Stimulated activated naive CD8-positive, alpha-beta T cell treated with anti-CD3 and anti-CD28 coated beads, Interleukin-15, Interleukin-2, amounts not matched to agents 100 U/mL and 50 U/mL, for 24 hours (primary cell): ENCODE results near the gene BRME1.
"Not testable (repeated sequence)": the region's sequence is repeated elsewhere in the genome, so short reads cannot be mapped to it uniquely, and the experiment has no call there.

Experiments used
- ATAC-seq: fragments of 150-1000 bp; cut with Tn5 transposase; one replicate; pipeline ENCODE4 v1.10.0; 2021
- DNase-seq: peaks from one replicate; pipeline ENCODE4 v3.0.0; 2021

Gene BRME1

GRCh38 chr19:13926010-13926409, 20.1 kb upstream of the BRME1 start:
- ATAC-seq (no peak), DNase-seq (no peak)

DNA sequence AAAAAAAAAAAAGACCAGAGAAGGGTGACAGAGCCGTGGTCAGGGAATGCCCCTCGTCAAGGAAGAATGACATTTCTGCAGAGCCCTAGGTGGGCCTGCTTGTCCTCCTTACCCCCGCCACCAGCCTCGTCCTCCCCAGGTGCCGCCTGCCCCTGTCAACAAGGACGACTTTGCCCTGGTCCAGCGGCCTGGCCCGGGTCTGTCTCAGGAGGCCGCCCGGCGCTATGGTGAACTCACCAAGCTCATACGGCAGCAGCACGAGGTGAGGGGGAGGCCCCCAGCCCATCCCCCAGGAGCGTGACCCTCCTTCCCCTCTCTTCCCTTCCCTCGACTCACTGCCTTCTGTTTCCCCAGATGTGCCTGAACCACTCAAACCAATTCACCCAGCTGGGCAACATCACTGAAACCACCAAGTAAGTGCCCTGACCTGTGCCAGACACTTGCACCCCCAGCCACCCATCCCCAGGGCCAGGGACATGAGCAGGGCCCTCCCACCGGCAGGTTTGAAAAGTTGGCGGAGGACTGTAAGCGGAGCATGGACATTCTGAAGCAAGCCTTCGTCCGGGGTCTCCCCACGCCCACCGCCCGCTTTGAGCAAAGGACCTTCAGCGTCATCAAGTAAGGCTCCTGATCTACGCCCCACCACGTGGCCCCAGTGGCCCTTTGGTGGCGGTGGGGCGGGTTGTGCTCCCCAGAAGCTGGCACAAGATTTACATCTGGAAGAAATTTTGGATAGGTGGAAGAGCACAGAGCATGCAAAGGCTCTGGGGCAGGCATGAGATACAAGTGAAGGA, 17.5 kb upstream of the BRME1 start:
- no peak for ATAC-seq
- DNase-seq: no peak

- DNase-seq, ATAC-seq: not testable (repeated sequence)
Measured at GRCh38 chr19:13922118-13922517, 16.2 kb upstream of the BRME1 start.

DNA sequence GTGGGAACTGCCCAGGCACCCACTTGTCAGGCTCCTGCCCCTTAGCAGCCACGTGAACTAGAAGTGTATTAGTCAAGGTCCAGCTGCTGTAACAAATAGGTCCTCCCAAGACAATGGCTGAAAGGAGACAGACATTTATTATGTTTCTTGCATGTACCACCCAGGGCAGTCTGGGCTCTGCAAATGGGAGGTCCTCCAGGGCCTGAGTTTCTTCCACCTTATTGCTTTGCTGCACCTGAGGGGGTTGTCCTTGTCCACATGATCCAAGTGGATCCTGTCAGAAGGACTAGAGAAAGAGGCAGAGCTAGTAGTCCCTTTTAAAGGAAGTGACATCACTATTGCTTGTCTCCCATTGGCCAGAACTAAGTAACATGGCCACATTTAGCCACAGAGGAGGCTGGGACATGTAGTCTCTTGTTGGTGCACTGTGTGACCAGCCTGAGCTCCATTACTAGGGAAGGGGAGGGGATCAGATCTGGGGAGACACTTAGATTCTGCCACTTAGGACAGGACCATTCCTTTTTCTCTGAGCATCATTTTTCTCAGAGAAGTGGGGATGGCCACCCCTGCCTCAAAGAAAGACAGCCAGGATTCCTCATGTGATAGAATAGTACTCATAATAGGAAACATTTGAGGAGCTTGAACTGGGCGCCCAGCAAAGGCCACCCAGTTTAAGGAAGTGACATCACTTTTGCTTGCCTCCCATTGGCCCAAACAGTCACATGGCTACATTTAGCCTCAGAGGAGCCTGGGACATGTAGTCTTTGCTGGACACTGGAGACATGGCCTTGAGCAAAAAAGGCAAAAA, 15.2 kb upstream of the BRME1 start:
- DNase-seq (peak; percentile 18), ATAC-seq (peak; percentile 87)

DNA sequence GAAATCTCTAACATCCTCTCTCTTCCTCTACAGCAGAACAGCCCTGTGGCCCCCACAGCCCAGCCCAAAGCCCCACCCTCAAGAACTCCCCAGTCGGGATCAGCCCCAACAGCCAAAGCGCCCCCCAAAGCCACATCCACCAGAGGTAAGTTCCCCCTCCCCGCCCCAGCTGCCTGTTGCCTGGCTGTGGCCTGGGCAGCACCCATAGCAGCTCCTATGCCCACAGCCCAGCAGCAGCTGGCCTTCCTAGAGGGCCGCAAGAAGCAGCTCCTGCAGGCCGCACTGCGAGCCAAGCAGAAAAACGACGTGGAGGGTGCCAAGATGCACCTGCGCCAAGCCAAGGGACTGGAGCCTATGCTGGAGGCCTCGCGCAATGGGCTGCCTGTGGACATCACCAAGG, 14.6 kb upstream of the BRME1 start:
- ATAC-seq (no peak), DNase-seq (no peak)

GRCh38 chr19:13918726-13919411, 13.0 kb upstream of the BRME1 start:
- DNase-seq: no peak
- ATAC-seq: no peak

DNA sequence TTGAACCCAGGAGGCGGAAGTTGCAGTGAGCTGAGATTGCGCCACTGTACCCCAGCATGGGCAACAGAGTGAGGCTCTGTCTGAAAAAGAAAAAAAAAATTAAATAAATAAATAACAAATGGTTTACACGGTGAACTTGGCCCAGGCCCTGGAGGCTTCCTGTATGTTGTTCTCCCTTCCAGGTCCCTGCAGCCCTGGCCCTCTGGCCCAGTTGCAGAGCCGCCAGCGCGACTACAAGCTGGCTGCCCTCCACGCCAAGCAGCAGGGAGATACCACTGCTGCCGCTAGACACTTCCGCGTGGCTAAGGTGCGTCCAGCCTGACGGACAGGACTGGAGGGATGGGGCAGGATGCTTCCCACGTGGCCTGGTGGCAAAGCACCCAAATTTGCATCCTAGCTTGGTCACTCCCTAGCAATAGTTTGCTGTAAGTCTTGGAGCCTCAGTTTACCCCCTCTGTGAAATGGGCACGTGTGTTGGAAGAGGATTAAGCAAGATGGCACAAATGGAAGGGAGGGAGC, 12.0 kb upstream of the BRME1 start:
- DNase-seq (no peak), ATAC-seq (no peak)

DNA sequence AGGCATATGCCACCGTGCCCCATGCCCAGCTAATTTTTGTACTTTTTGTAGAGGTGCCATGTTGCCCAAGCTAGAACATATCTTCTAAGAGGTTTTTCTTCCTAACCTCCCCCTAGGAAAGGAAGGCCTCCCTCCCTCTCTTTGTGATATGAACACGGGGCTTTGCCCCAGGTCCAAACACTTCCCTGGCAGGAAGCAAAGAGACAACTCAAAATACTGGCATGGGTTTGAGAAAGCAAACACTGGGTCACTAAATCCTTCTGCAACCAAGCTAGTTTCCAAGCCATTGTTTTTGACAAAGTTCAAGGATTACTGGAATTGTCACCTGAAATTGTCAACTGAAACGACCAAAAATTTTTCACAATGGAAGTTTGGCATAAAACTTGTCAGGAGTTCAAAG, 8.9 kb upstream of the BRME1 start:
- no peak for ATAC-seq
- no peak for DNase-seq

DNA sequence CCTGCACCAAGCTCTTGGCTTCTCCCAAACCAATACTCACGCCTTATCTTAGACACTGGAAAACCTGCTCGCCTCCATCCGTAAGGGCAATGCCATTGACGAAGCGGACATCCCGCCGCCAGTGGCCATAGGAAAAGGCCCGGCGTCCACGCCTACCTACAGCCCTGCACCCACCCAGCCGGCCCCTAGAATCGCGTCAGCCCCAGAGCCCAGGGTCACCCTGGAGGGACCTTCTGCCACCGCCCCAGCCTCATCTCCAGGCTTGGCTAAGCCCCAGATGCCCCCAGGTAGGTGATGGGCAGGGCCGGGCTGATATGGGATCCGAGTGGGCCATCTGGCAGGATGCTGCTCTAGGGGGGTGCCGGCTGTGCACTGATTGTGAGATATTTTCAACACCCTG, 7.4 kb upstream of the BRME1 start:
- no peak for DNase-seq
- no peak for ATAC-seq

DNA sequence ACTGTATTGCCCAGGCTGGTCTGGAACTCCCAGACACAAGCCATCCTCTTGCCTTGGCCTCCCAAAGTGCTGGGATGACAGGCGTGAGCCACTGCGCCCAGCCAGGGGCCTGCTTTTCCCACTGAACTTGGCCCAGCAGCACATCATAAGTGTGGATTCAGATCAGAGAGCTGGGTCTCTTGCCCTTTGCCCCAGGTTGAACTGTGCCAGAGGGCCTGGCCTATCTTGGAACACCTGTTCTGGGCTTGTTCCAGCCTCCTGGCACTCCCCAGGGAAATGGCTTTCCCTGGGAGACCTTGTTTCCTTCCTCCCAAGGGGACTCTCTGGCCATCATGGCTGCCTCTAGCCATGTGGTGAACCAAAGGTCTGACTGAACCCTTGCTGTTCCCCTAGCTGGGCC, 3.5 kb upstream of the BRME1 start:
- DNase-seq (no peak), ATAC-seq (no peak)

GRCh38 chr19:13908674-13909073, 2.8 kb upstream of the BRME1 start:
- no peak for ATAC-seq
- DNase-seq: no peak

- ATAC-seq (no peak), DNase-seq (no peak)
Measured at GRCh38 chr19:13906910-13907309, 993 bp upstream of the BRME1 start.

GRCh38 chr19:13906521-13906904, 596 bp upstream of the BRME1 start:
- ATAC-seq: peak; percentile 17
- peak; percentile 37 for DNase-seq

GRCh38 chr19:13902993-13903555, 2.8 kb downstream of the BRME1 start:
- ATAC-seq (peak; percentile 25), DNase-seq (peak; percentile 43)

GRCh38 chr19:13899912-13900584, 5.9 kb downstream of the BRME1 start:
- no peak for ATAC-seq
- no peak for DNase-seq

DNA sequence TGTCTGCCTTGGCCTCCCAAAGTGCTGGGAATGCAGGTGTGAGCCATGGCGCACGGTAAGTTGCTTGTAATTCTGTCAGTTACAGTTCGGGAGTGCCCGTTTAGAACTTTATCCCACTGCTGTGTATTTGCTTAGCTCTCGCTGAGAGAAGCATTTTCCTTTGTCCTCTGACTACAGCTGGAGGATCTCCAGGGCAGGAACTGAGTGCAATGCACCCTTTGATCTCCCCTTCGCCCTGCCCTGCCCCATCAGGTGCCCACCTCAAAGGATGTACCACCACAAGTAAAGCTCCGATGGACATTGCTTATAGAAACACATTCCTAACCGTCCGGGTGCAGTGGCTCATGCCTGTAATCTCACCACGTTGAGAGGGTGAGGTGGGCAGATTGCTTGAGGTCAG, 6.5 kb downstream of the BRME1 start:
- ATAC-seq: no peak
- DNase-seq: no peak

- ATAC-seq (no peak), DNase-seq (no peak)
Measured at GRCh38 chr19:13896227-13896626, 9.7 kb downstream of the BRME1 start.

DNA sequence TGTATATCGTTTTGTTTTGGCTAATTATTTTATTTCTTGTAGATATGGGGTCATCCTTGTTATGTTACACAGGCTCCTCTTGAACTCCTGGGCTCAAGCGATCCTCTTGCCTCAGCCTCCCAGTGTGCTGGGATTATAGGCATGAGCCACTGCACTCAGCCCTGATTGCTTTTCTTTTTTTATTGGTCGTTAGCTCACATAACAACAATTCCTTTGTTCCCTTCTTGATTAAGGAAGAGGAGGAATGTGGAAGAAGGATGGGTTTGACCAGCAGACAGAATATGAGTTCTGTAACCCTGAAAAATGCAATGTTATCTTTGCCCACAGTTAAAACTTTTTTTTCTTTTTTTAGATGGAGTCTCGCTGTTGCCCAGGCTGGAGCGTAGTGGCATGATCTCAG, 11.4 kb downstream of the BRME1 start:
- DNase-seq: no peak
- ATAC-seq: no peak

DNA sequence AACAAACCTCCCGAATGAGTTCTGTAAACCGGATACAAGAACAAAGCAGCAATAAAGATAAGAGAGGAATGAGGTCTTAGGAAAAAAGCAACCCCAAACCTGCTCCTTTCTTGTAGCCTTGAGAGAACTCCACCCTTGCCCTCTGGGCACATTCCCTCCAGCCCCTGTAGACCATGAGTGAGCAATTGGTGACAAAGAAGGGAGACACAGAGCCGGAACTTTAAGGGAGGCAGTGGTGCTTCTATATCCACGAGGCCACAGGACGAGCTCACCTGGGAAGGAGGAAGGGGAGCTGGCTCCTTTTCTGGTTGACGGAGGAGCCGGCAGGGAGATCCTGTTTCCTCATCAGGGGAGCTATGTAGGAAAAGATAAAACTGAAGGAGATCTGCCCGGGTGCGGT, 13.0 kb downstream of the BRME1 start:
- ATAC-seq (no peak), DNase-seq (no peak)

GRCh38 chr19:13890136-13890535, 15.8 kb downstream of the BRME1 start:
- no peak for ATAC-seq
- DNase-seq: no peak

- no peak for DNase-seq
- no peak for ATAC-seq
Measured at GRCh38 chr19:13888281-13888680, 17.6 kb downstream of the BRME1 start.

DNA sequence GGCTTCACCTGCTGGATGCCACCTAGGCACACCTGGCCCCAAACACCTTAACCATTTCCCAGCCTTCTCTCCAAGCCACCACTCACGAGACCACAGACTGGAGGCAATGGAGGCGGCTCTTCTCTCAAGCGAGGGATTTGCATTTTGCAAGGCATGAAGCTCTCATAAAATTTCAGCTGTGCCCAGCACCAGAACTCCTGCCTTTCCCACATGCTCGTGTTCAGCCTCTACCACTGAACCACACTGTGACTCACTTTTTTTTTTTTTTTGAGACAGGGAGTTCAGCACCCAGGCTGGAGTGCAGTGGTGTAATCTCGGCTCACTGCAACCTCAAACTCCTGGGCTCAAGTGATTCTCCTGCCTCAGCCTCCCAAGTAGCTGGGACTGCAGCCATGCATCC, 18.4 kb downstream of the BRME1 start:
- no peak for DNase-seq
- peak; percentile 5 for ATAC-seq
